AG04450 (cell line): ENCODE measurements around the gene NUDT8. TPM values are rescaled to one million over a fixed set of nuclear protein-coding genes. Genes with fewer than 3 reads are reported as not detected.
"Not testable (repeated sequence)": the region's sequence is repeated elsewhere in the genome, so short reads cannot be mapped to it uniquely, and the experiment has no call there.

Source experiments
- CTCF ChIA-PET: fragments of 300-600, 350-600 bp; formaldehyde crosslinking; extraction: SDS; loops from one replicate; lab custom pipeline; 2022; ENCODE audit warnings: antibody characterized with exemption, inconsistent platforms; lab: Charles Lee
- POLR2A ChIA-PET: fragments of 350-600 bp; formaldehyde crosslinking; extraction: SDS; loops from one replicate; lab custom pipeline; 2021; ENCODE audit warnings: antibody characterized with exemption, inconsistent platforms; lab: Yijun Ruan, JAX
- DNase-seq: peaks from one replicate; pipeline ENCODE4 v3.0.0-alpha.2; 2011; ENCODE audit warnings: low read depth, low spot score
- H3K27ac ChIP-seq: one replicate; pipeline ENCODE4 v1.5.1; 2012; ENCODE audit warnings: low read depth, low read length, control low read depth
- H3K27me3 ChIP-seq: one replicate; pipeline ENCODE4 v1.6.0; 2012; ENCODE audit warnings: low read length; ENCODE audit not compliant: control insufficient read depth, insufficient read depth
- H3K4me3 ChIP-seq: 2 replicates; pipeline ENCODE4 v1.5.1; 2011; ENCODE audit warnings: mild to moderate bottlenecking, low read depth, low read length, control low read depth
- H3K9me3 ChIP-seq: 2 replicates; pipeline ENCODE4 v1.5.1; 2012; ENCODE audit warnings: low read length; ENCODE audit not compliant: control insufficient read depth, insufficient read depth
- polyA plus RNA-seq: library from polyadenylated mRNA; depleted of rRNA; stranded (reverse); fragments of >200 nt; gene quantifications from 2 replicates; pipeline ENCODE4 v1.2.3, GENCODE V29; 2011
- TF ChIP-seq, protein P1 (sequence below): IDR thresholded peaks from 2 replicates; pipeline ENCODE4 v1.5.1; 2011; ENCODE audit warnings: low read depth, low read length, control low read depth, inconsistent platforms

Gene NUDT8
- polyA plus RNA-seq, 1 experiment, result 0.40 TPM

DNA sequence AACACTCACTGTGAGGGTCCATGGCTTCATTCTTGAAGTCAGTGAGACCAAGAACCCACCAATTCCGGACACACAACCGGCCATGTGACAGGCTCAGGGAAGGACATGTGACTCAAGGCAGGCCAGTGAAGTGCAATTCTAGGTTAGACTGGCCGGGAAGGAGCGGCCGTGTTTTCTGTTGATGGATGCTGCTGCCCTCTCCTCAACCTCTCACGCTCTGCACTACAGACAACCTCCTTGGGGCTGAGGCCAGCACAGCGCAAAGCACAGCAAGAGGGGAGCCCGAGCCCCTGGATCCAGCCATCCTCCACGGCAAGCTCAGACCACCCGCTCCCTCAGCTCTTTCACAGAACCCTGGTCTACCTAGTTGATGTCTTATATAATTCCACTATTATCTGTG lies 2.8 kb downstream of the NUDT8 start:
- Histone ChIP-seq H3K27ac (no peak overlapping the region), H3K9me3 (no peaks in the 10 kb centered on the region; the same call in 1 of the 2 replicates), H3K27me3 (no peaks in the 10 kb centered on the region), H3K4me3 (no peak overlapping the region)
- ChIA-PET CTCF (no interaction called here), POLR2A (no interaction called here)
- DNase-seq, result no peak
- TF ChIP-seq, protein P1, sequence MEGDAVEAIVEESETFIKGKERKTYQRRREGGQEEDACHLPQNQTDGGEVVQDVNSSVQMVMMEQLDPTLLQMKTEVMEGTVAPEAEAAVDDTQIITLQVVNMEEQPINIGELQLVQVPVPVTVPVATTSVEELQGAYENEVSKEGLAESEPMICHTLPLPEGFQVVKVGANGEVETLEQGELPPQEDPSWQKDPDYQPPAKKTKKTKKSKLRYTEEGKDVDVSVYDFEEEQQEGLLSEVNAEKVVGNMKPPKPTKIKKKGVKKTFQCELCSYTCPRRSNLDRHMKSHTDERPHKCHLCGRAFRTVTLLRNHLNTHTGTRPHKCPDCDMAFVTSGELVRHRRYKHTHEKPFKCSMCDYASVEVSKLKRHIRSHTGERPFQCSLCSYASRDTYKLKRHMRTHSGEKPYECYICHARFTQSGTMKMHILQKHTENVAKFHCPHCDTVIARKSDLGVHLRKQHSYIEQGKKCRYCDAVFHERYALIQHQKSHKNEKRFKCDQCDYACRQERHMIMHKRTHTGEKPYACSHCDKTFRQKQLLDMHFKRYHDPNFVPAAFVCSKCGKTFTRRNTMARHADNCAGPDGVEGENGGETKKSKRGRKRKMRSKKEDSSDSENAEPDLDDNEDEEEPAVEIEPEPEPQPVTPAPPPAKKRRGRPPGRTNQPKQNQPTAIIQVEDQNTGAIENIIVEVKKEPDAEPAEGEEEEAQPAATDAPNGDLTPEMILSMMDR, result no peak

DNA sequence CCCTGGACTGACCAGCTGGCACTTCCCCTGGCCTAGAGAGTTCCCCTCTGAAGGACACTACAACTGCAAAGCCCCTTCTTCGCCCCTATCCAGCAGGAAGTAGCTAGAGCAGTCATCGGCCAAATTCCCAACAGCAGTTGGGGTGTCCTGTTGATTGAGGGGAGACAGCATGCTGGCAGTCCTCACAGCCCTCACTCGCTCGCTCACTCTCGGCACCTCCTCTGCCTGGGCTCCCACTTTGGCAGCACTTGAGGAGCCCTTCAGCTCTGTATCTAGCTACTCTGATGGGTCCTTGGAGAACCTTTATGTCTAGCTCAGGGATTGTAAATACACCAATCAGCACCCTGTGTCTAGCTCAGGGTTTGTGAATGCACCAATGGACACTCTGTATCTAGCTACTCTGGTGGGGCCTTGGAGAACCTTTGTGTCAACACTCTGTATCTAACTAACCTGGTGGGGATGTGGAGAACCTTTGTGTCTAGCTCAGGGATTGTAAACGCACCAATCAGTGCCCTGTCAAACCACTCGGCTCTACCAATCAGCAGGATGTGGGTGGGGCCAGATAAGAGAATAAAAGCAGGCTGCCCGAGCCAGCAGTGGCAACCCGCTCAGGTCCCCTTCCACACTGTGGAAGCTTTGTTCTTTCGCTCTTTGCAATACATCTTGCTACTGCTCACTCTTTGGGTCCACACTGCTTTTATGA lies 3.5 kb downstream of the NUDT8 start:
- CTCF ChIA-PET, DNase-seq, H3K27ac ChIP-seq, H3K9me3 ChIP-seq, POLR2A ChIA-PET, H3K27me3 ChIP-seq, H3K4me3 ChIP-seq: not testable (repeated sequence)

DNA sequence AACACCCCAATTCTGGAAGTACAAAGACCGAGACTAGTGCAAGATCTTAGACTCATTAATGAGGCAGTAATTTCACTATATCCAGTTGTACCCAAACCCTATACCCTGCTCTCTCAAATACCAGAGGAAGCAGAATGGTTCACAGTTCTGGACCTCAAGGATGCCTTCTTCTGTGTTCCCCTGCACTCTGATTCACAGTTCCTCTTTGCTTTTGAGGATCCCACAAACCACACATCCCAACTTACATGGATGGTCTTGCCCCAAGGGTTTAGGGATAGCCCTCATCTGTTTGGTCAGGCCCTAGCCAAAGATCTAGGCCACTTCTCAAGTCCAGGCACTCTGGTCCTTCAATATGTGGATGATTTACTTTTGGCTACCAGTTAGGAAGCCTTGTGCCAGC lies 5.9 kb downstream of the NUDT8 start:
- H3K27ac ChIP-seq, DNase-seq, H3K9me3 ChIP-seq, CTCF ChIA-PET, H3K27me3 ChIP-seq, POLR2A ChIA-PET, H3K4me3 ChIP-seq: not testable (repeated sequence)

DNA sequence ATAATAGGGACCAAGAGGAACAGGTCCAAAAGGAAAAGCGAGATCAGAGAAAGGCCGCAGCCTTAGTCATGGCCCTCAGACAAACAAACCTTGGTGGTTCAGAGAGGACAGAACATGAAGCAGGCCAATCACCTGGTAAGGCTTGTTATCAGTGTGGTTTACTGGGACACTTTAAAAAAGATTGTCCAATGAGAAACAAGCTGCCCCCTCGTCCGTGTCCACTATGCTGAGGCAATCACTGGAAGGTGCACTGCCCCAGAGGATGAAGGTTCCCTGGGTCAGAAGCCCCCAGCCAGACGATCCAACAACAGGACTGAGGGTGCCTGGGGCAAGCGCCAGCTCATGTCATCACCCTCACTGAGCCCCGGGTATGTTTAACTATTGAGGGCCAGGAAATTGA lies 6.8 kb downstream of the NUDT8 start:
- DNase-seq, result not testable (repeated sequence)

DNA sequence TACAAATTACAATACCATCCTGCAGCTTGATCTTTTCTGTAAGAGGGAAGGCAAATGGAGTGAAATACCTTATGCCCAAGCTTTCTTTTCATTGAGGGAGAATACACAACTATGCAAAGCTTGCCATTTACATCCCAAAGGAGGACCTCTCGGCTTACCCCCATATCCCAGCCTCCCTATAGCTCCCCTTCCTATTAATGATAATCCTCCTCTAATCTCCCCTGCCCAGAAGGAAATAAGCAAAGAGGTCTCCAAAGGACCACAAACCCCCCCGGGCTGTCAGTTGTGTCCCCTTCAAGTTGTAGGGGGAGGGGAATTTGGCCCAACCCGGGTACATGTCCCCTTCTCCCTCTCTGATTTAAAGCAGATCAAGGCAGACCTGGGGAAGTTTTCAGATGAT lies 7.8 kb downstream of the NUDT8 start:
- H3K27ac ChIP-seq, DNase-seq, H3K4me3 ChIP-seq, H3K9me3 ChIP-seq, H3K27me3 ChIP-seq, POLR2A ChIA-PET, CTCF ChIA-PET: not testable (repeated sequence)

More for the DNA sequence above, 6.8 kb downstream of the NUDT8 start:
- H3K27me3 ChIP-seq, H3K27ac ChIP-seq, CTCF ChIA-PET, POLR2A ChIA-PET, H3K4me3 ChIP-seq, H3K9me3 ChIP-seq: not testable (repeated sequence)

DNA sequence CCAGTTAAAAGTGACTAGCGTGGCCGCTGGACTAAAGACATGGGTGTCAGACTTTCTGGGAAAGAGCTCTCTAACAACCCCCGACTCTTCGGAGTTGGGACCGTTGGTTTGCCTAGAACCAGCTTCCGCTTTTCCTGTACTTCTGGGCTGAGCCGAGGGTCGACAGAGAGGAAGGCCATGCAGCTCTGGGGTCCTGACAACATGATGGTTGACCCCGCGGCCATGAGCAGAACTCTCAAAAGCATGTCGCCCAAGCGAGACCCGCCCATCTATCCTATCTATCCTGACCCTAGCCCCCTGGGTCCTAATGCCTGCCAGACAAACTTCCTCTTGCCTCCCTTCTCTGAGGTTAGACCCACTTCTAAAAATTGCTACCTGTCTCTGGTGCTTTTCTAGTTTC lies 9.1 kb downstream of the NUDT8 start:
- peaks cover 18% of the 10 kb centered on the region for H3K27me3 ChIP-seq
- not testable (repeated sequence) for H3K9me3 ChIP-seq, DNase-seq, H3K4me3 ChIP-seq, H3K27ac ChIP-seq
- CTCF ChIA-PET, result interaction anchor here (1.6 kb wide), 1 partner anchor 9 kb away, joined by 5 read pairs; the partner anchor contains the start of gene NUDT8
- POLR2A ChIA-PET, result interaction anchor here (0.8 kb wide), 1 partner anchor 12 kb away, joined by 4 read pairs; no protein-coding TSS in a partner anchor

DNA sequence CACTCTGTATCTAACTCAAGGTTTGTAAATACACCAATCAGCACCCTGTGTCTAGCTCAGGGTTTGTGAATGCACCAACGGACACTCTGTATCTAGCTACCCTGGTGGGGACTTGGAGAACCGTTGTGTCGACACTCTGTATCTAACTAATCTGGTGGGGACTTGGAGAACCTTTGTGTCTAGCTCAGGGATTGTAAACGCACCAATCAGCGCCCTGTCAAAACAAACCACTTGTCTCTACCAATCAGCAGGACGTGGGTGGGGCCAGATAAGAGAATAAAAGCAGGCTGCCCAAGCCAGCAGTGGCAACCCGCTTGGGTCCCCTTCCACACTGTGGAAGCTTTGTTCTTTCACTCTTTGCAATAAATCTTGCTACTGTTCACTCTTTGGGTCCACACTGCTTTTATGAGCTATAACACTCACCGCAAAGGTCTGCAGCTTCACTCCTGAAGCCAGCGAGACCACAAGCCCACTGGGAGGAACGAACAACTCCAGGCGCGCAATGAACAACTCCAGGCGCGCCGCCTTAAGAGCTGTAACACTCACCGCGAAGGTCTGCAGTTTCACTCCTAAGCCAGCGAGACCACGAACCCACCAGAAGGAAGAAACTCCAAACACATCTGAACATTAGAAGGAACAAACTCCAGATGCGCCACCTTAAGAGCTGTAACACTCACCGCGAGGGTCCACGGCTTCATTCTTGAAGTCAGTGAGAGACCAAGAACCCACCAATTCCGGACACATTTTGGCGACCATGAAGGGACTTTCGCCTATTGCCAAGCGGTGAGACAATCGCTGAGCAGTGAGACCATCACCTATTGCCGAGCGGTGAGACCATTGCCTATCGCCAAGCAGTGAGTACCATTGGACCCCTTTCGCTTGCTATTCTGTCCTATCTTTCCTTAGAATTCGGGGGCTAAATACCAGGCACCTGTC lies 9.8 kb downstream of the NUDT8 start:
- ChIA-PET POLR2A (interaction anchor here (0.8 kb wide), 1 partner anchor 11 kb away, joined by 4 read pairs; no protein-coding TSS in a partner anchor), CTCF (interaction anchor here (1.6 kb wide), 1 partner anchor 10 kb away, joined by 5 read pairs; the partner anchor contains the start of gene NUDT8)
- peaks cover 25% of the 10 kb centered on the region for H3K27me3 ChIP-seq
- H3K9me3 ChIP-seq, H3K27ac ChIP-seq, DNase-seq, H3K4me3 ChIP-seq: not testable (repeated sequence)

DNA sequence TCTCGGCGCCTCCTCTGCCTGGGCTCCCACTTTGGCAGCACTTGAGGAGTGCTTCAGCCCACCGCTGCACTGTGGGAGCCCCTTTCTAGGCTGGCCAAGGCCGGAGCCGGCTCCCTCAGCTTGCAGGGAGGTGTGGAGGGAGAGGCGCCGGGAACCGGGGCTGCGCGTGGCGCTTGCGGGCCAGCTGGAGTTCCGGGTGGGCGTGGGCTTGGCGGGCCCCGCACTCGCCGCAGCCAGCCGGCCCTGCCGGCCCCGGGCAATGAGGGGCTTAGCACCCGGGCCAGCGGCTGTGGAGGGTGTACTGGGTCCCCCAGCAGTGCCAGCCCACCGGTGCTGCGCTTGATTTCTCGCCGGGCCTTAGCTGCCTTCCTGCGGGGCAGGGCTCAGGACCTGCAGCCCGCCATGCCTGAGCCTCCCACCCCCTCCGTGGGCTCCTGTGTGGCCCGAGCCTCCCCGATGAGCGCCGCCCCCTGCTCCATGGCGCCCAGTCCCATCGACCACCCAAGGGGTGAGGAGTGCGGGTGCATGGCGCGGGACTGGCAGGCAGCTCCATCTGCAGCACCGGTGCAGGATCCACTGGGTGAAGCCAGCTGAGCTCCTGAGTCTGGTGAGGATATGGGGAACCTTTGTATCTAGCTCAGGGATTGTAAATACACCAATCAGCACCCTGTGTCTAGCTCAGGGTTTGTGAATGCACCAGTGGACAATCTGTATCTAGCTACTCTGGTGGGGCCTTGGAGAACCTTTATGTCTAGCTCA lies 10.7 kb downstream of the NUDT8 start:
- H3K9me3 ChIP-seq, POLR2A ChIA-PET, H3K4me3 ChIP-seq, H3K27ac ChIP-seq, DNase-seq: not testable (repeated sequence)
- H3K27me3 ChIP-seq, result peaks cover 25% of the 10 kb centered on the region
- CTCF ChIA-PET, result interaction anchor here (1.6 kb wide), 1 partner anchor 11 kb away, joined by 5 read pairs; the partner anchor contains the start of gene NUDT8
